PC-9 (cell line): ENCODE measurements around the gene SERPINA10.

ENCODE experiments used
- EZH2 ChIP-seq: fragments of 200-600 bp; sonication (generic); IDR thresholded peaks from 2 replicates; pipeline ENCODE4 v1.8.0; 2017; ENCODE audit warnings: antibody characterized with exemption, low read depth
- TF ChIP-seq, protein P1 (sequence below): fragments of 200-600 bp; sonication (generic); conservative IDR thresholded peaks from 2 replicates; pipeline ENCODE4 v1.6.1; 2017; ENCODE audit warnings: mixed run types, antibody characterized with exemption, mild to moderate bottlenecking, moderate library complexity

GRCh38 chr14:94295360-94296180 lies 2.5 kb upstream of the SERPINA10 start:
- TF ChIP-seq, protein P1, sequence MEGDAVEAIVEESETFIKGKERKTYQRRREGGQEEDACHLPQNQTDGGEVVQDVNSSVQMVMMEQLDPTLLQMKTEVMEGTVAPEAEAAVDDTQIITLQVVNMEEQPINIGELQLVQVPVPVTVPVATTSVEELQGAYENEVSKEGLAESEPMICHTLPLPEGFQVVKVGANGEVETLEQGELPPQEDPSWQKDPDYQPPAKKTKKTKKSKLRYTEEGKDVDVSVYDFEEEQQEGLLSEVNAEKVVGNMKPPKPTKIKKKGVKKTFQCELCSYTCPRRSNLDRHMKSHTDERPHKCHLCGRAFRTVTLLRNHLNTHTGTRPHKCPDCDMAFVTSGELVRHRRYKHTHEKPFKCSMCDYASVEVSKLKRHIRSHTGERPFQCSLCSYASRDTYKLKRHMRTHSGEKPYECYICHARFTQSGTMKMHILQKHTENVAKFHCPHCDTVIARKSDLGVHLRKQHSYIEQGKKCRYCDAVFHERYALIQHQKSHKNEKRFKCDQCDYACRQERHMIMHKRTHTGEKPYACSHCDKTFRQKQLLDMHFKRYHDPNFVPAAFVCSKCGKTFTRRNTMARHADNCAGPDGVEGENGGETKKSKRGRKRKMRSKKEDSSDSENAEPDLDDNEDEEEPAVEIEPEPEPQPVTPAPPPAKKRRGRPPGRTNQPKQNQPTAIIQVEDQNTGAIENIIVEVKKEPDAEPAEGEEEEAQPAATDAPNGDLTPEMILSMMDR, result no peak
- TF ChIP-seq EZH2, result no peak
